Measurements from ENCODE around the gene SPR.

SPR gene

GRCh38 chr2:72895154-72895553 is 7.9 kb downstream of the SPR start:
- Histone ChIP-seq H3K27ac (no peak overlapping the region), H3K9ac (no peak overlapping the region), H3K27me3 (ENCODE audit: insufficient read depth, low read depth) (no peaks in the 10 kb centered on the region), H3K4me3 (IDR thresholded peaks at IDR 0.05; ENCODE audit: insufficient read depth, low read depth, low read length) (no peak overlapping the region), H3K4me1 (ENCODE audit: low read depth, poor library complexity, severe bottlenecking) (no peaks in the 10 kb centered on the region), H3K79me2 (ENCODE audit: insufficient read depth, low read depth) (no peaks in the 10 kb centered on the region), H2AFZ (ENCODE audit: low read depth) (no peak overlapping the region), H4K20me1 (ENCODE audit: insufficient read depth) (no peaks in the 10 kb centered on the region), H3K36me3 (ENCODE audit: insufficient read depth) (no peaks in the 10 kb centered on the region), H3K4me2 (no peak overlapping the region)
- no peak for TF ChIP-seq CTCF (conservative IDR thresholded peaks at IDR 0.05; ENCODE audit: low read depth, low read length)

- Histone ChIP-seq H3K4me1 (ENCODE audit: low read depth, poor library complexity, severe bottlenecking) (no peaks in the 10 kb centered on the region), H3K36me3 (ENCODE audit: insufficient read depth) (no peaks in the 10 kb centered on the region), H3K27ac (no peak overlapping the region), H3K4me3 (IDR thresholded peaks at IDR 0.05; ENCODE audit: insufficient read depth, low read depth, low read length) (no peak overlapping the region), H3K4me2 (no peak overlapping the region), H3K27me3 (ENCODE audit: insufficient read depth, low read depth) (no peaks in the 10 kb centered on the region), H2AFZ (ENCODE audit: low read depth) (no peak overlapping the region), H3K79me2 (ENCODE audit: insufficient read depth, low read depth) (no peaks in the 10 kb centered on the region), H3K9ac (no peak overlapping the region), H4K20me1 (ENCODE audit: insufficient read depth) (no peaks in the 10 kb centered on the region)
- TF ChIP-seq CTCF (conservative IDR thresholded peaks at IDR 0.05; ENCODE audit: low read depth, low read length) = no peak
Measured at GRCh38 chr2:72895759-72896281, 8.6 kb downstream of the SPR start.

- no peaks in the 10 kb centered on the region for H3K27me3 ChIP-seq (ENCODE audit: insufficient read depth, low read depth)
- no peaks in the 10 kb centered on the region for H4K20me1 ChIP-seq (ENCODE audit: insufficient read depth)
Measured at GRCh38 chr2:72896446-72896845, 9.2 kb downstream of the SPR start.

GRCh38 chr2:72897785-72898584 is 10.8 kb downstream of the SPR start:
- no peaks in the 10 kb centered on the region for H3K79me2 ChIP-seq (ENCODE audit: insufficient read depth, low read depth)
- H4K20me1 ChIP-seq (ENCODE audit: insufficient read depth) = no peaks in the 10 kb centered on the region
- no peaks in the 10 kb centered on the region for H3K27me3 ChIP-seq (ENCODE audit: insufficient read depth, low read depth)
- H3K36me3 ChIP-seq (ENCODE audit: insufficient read depth) = no peaks in the 10 kb centered on the region
- no peak for TF ChIP-seq CTCF (conservative IDR thresholded peaks at IDR 0.05; ENCODE audit: low read depth, low read length)
- no peak overlapping the region for H3K9ac ChIP-seq
- no peak overlapping the region for H3K4me3 ChIP-seq (IDR thresholded peaks at IDR 0.05; ENCODE audit: insufficient read depth, low read depth, low read length)
- no peak overlapping the region for H3K4me2 ChIP-seq
- no peaks in the 10 kb centered on the region for H3K4me1 ChIP-seq (ENCODE audit: low read depth, poor library complexity, severe bottlenecking)
- no peak overlapping the region for H2AFZ ChIP-seq (ENCODE audit: low read depth)
- no peak overlapping the region for H3K27ac ChIP-seq

More at GRCh38 chr2:72896446-72896845, 9.2 kb downstream of the SPR start:
- Histone ChIP-seq H3K36me3 (ENCODE audit: insufficient read depth) (no peaks in the 10 kb centered on the region), H2AFZ (ENCODE audit: low read depth) (no peak overlapping the region), H3K4me3 (IDR thresholded peaks at IDR 0.05; ENCODE audit: insufficient read depth, low read depth, low read length) (no peak overlapping the region), H3K9ac (no peak overlapping the region), H3K4me2 (no peak overlapping the region), H3K79me2 (ENCODE audit: insufficient read depth, low read depth) (no peaks in the 10 kb centered on the region), H3K27ac (no peak overlapping the region), H3K4me1 (ENCODE audit: low read depth, poor library complexity, severe bottlenecking) (no peaks in the 10 kb centered on the region)
- no peak for TF ChIP-seq CTCF (conservative IDR thresholded peaks at IDR 0.05; ENCODE audit: low read depth, low read length)
